GM12878 (cell line): ENCODE results near the gene DOCK1.

Experiments
- BHLHE40 ChIP-seq, 2 experiments: fragments of 450-650 bp in 1 of 2; IDR thresholded peaks; 2 replicates each; pipeline ENCODE4 v1.6.1; 2011 to 2017; ENCODE audit warnings: low read depth in 2 of 2, borderline replicate concordance in 1 of 2, improper control_type of control experiment in 1 of 2, low read length in 1 of 2, mild to moderate bottlenecking in 1 of 2
- BRCA1 ChIP-seq: IDR thresholded peaks from 2 replicates; pipeline ENCODE4 v1.6.1; 2011; ENCODE audit warnings: low read depth, low read length, improper control_type of control experiment
- CTCF ChIP-seq, 3 experiments: IDR thresholded peaks in 2 of 3; conservative IDR thresholded peaks in 1 of 3; 2 replicates each; pipeline ENCODE4 v1.5.1; 2011; ENCODE audit warnings: low read depth in 3 of 3, low read length in 3 of 3, mild to moderate bottlenecking in 3 of 3, control low read depth in 2 of 3, moderate library complexity in 2 of 3, inconsistent platforms in 1 of 3, mixed read lengths in 1 of 3; ENCODE audit not compliant: control insufficient read depth in 2 of 3, insufficient read depth in 1 of 3; ENCODE audit errors: extremely low read depth in 1 of 3
- KLF5 ChIP-seq: fragments of 450-650 bp; IDR thresholded peaks from 2 replicates; pipeline ENCODE4 v1.6.1; 2014; ENCODE audit warnings: mild to moderate bottlenecking; ENCODE audit not compliant: partially characterized antibody
- NR2C1 ChIP-seq: fragments of 450-650 bp; IDR thresholded peaks from 2 replicates; pipeline ENCODE4 v1.6.1; 2017; ENCODE audit warnings: antibody characterized with exemption, mild to moderate bottlenecking, moderate library complexity
- RFX5 ChIP-seq: IDR thresholded peaks from 2 replicates; pipeline ENCODE4 v1.6.1; 2011; ENCODE audit warnings: low read depth, low read length, improper control_type of control experiment

- TF ChIP-seq RFX5 (no peak), NR2C1 (no peak), BHLHE40 (IDR thresholded peaks at IDR 0.05; ENCODE audit: borderline replicate concordance in 1 of 2, low read depth in 2 of 2, low read length in 1 of 2) (no peak), BRCA1 (no peak), CTCF (IDR thresholded peaks at IDR 0.05 in 2 of 3, conservative IDR thresholded peaks at IDR 0.05 in 1 of 3; ENCODE audit: control insufficient read depth in 2 of 3, extremely low read depth in 1 of 3, insufficient read depth in 1 of 3, low read depth in 3 of 3, low read length in 3 of 3) (no peak), KLF5 (no peak)
Observed at GRCh38 chr10:126924915-126925300, 19.7 kb downstream of the DOCK1 start.
